ENCODE measurements around the gene TLL2. TPM values are rescaled to one million over a fixed set of nuclear protein-coding genes. Genes with fewer than 3 reads are reported as not detected.

TLL2 gene
- total and polyA plus RNA-seq, 2 donors (not counting 3 experiments of a cell fraction or from before 2014, with no cell fraction given) = 0.03 to 0.20 TPM

DNA sequence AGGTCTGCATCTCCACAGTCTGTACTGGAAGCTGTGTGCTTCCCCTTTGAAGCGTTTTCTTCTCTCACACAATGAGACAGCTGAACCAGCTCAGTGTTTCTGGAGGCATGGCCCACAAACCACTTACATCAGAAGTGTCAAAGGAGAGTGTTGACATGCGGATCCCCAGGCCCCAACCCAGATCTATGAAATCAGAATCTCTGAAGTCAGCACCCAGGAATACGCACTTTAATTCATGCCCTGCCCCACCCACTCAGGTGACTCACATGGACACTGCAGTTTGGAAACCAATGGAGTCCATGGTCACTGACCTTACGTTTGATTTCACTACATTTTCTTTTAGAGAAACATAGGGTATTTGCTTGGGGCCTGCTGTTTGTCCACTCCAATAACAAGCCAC lies 19.0 kb downstream of the TLL2 start:
- POLR2A ChIA-PET = no interaction called here

More for the DNA sequence above, 19.0 kb downstream of the TLL2 start:
- no peak overlapping the region for H3K4me2 ChIP-seq (ENCODE audit: insufficient read depth, low read length)
- no peaks in the 10 kb centered on the region for H4K20me1 ChIP-seq (replicated peaks; ENCODE audit: control insufficient read depth, extremely low read depth, insufficient read depth, low read length)
- dilution Hi-C loops (cut with MboI; ENCODE audit: extremely low pct_ligation_motif_present, low sequenced_read_pairs) = no loop called here
- H2AFZ ChIP-seq (ENCODE audit: low read depth, low read length) = no peak overlapping the region
- no peak overlapping the region for H3K27ac ChIP-seq (ENCODE audit: insufficient read depth, low read depth, low read length)
- FAIRE-seq = no peak
- no peaks in the 10 kb centered on the region for H3K79me2 ChIP-seq (ENCODE audit: control insufficient read depth, insufficient read depth, low read length)
- no peaks in the 10 kb centered on the region for H3K9me3 ChIP-seq (replicated peaks; ENCODE audit: control insufficient read depth, insufficient read depth, low read length)
- H3K4me1 ChIP-seq (ENCODE audit: control insufficient read depth, extremely low read depth, insufficient read depth, low read length) = no peaks in the 10 kb centered on the region
- no peak overlapping the region for H3K4me3 ChIP-seq (replicated peaks in 1 of 3; ENCODE audit: insufficient read depth in 1 of 3, low read depth in 1 of 3, low read length in 3 of 3)
- H3K27me3 ChIP-seq (ENCODE audit: control insufficient read depth in 2 of 2, insufficient read depth in 2 of 2, low read length in 2 of 2) = no peaks in the 10 kb centered on the region
- no TSS peak for BruUV-seq (replicated peaks)
- intact Hi-C loops (cut with micrococcal nuclease) = no loop called here
- CTCF ChIA-PET = no interaction called here
- H3K9ac ChIP-seq (replicated peaks; ENCODE audit: extremely low read depth, insufficient read depth, low read length) = no peak overlapping the region
- H3K36me3 ChIP-seq (ENCODE audit: control insufficient read depth in 2 of 2, extremely low read depth in 1 of 2, insufficient read depth in 2 of 2, low read length in 2 of 2) = no peaks in the 10 kb centered on the region
- no peak for DNase-seq (ENCODE audit: low read depth, low spot score)
- no peaks in the 10 kb centered on the region for H3K9me1 ChIP-seq (replicated peaks; ENCODE audit: control insufficient read depth, extremely low read depth, insufficient read depth, low read length)
- TF ChIP-seq EZH2 (IDR thresholded peaks at IDR 0.05; ENCODE audit: borderline replicate concordance, low read depth, low read length, severe bottlenecking) (no peak), JUN (IDR thresholded peaks at IDR 0.05; ENCODE audit: borderline replicate concordance, insufficient read depth, insufficient read length, low read depth) (no peak), MYC (IDR thresholded peaks at IDR 0.05; ENCODE audit: low read depth, low read length) (no peak), FOS (IDR thresholded peaks at IDR 0.05; ENCODE audit: borderline replicate concordance, insufficient read depth, low read length) (no peak), POLR2A (IDR thresholded peaks at IDR 0.05; ENCODE audit: low read depth, low read length) (no peak), POLR2AphosphoS5 (IDR thresholded peaks at IDR 0.05; ENCODE audit: insufficient read depth, low read depth, low read length) (no peak), GATA2 (IDR thresholded peaks at IDR 0.05; ENCODE audit: insufficient read depth, insufficient read length, low read depth, low read length) (no peak)
- TF ChIP-seq, protein P1, sequence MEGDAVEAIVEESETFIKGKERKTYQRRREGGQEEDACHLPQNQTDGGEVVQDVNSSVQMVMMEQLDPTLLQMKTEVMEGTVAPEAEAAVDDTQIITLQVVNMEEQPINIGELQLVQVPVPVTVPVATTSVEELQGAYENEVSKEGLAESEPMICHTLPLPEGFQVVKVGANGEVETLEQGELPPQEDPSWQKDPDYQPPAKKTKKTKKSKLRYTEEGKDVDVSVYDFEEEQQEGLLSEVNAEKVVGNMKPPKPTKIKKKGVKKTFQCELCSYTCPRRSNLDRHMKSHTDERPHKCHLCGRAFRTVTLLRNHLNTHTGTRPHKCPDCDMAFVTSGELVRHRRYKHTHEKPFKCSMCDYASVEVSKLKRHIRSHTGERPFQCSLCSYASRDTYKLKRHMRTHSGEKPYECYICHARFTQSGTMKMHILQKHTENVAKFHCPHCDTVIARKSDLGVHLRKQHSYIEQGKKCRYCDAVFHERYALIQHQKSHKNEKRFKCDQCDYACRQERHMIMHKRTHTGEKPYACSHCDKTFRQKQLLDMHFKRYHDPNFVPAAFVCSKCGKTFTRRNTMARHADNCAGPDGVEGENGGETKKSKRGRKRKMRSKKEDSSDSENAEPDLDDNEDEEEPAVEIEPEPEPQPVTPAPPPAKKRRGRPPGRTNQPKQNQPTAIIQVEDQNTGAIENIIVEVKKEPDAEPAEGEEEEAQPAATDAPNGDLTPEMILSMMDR (IDR thresholded peaks at IDR 0.05; ENCODE audit: extremely low read depth in 1 of 2, insufficient read depth in 1 of 2, low read depth in 1 of 2, low read length in 2 of 2) = no peak
- TF ChIP-seq, protein P2, sequence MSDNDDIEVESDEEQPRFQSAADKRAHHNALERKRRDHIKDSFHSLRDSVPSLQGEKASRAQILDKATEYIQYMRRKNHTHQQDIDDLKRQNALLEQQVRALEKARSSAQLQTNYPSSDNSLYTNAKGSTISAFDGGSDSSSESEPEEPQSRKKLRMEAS (IDR thresholded peaks at IDR 0.05; ENCODE audit: insufficient read depth, insufficient read length) = no peak
